ENCODE measurements around the gene PRPS1L1. TPM values are rescaled to one million over a fixed set of nuclear protein-coding genes. Genes with fewer than 3 reads are reported as not detected.

The PRPS1L1 gene
- total RNA-seq, 1 experiment from 2014 or later: not detected

DNA sequence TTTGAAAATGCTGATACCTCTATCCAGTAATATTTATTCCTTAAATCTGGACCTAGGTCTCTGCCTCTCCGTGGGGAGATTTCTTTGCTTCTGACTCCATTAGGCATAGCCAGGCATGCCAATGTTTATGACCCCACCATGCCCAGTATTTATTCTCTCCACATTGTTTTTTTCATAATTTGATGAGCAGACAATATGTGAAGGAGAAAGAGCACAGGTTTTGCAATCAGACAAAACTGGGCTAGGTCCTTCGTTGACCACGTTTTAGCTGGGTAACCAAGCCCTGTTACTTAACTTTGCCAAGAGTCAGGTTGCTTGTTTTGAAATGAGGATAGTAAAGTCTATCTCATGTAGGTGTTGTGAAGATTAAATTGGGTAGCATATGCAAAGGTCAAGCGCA, 21.6 kb upstream of the PRPS1L1 start:
- CTCF ChIA-PET: interaction anchor here (0.9 to 1.0 kb wide), 2 partner anchors 15 to 88 kb away, joined by 3 to 4 read pairs; no protein-coding TSS in a partner anchor
- H3K36me3 Mint-ChIP-seq (ENCODE audit: insufficient read depth, unreplicated experiment): no peaks in the 10 kb centered on the region
- POLR2A ChIA-PET: no interaction called here
- no peaks in the 10 kb centered on the region for H3K9me3 Mint-ChIP-seq (ENCODE audit: unreplicated experiment)
- H3K27me3 Mint-ChIP-seq (ENCODE audit: insufficient read depth, unreplicated experiment): no peaks in the 10 kb centered on the region
- no TSS peak for BruUV-seq (replicated peaks)
- peaks cover 6% of the 10 kb centered on the region for H3K4me1 Mint-ChIP-seq (ENCODE audit: insufficient read depth, unreplicated experiment)
- no peak overlapping the region for H3K27ac Mint-ChIP-seq (ENCODE audit: low read depth, unreplicated experiment)
- no peak for DNase-seq (ENCODE audit: unreplicated experiment)
- TF ChIP-seq, protein P1, sequence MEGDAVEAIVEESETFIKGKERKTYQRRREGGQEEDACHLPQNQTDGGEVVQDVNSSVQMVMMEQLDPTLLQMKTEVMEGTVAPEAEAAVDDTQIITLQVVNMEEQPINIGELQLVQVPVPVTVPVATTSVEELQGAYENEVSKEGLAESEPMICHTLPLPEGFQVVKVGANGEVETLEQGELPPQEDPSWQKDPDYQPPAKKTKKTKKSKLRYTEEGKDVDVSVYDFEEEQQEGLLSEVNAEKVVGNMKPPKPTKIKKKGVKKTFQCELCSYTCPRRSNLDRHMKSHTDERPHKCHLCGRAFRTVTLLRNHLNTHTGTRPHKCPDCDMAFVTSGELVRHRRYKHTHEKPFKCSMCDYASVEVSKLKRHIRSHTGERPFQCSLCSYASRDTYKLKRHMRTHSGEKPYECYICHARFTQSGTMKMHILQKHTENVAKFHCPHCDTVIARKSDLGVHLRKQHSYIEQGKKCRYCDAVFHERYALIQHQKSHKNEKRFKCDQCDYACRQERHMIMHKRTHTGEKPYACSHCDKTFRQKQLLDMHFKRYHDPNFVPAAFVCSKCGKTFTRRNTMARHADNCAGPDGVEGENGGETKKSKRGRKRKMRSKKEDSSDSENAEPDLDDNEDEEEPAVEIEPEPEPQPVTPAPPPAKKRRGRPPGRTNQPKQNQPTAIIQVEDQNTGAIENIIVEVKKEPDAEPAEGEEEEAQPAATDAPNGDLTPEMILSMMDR (IDR thresholded peaks at IDR 0.05; ENCODE audit: unreplicated experiment): no peak
- no peak overlapping the region for H3K4me3 Mint-ChIP-seq (ENCODE audit: unreplicated experiment)
- intact Hi-C loops (cut with micrococcal nuclease): no loop called here

GRCh38 chr7:18046601-18047000, 19.0 kb upstream of the PRPS1L1 start:
- CTCF ChIA-PET: no interaction called here
- POLR2A ChIA-PET: interaction anchor here (0.6 kb wide), 1 partner anchor 203 kb away, joined by 3 read pairs; no protein-coding TSS in a partner anchor
- no peaks in the 10 kb centered on the region for H3K4me1 Mint-ChIP-seq (ENCODE audit: insufficient read depth, unreplicated experiment)
- H3K36me3 Mint-ChIP-seq (ENCODE audit: insufficient read depth, unreplicated experiment): no peaks in the 10 kb centered on the region
- H3K27me3 Mint-ChIP-seq (ENCODE audit: insufficient read depth, unreplicated experiment): no peaks in the 10 kb centered on the region
- TF ChIP-seq, protein P1 (IDR thresholded peaks at IDR 0.05; ENCODE audit: unreplicated experiment): no peak
- H3K4me3 Mint-ChIP-seq (ENCODE audit: unreplicated experiment): no peak overlapping the region
- DNase-seq (ENCODE audit: unreplicated experiment): no peak
- intact Hi-C loops (cut with micrococcal nuclease): no loop called here
- H3K9me3 Mint-ChIP-seq (ENCODE audit: unreplicated experiment): peaks cover 7% of the 10 kb centered on the region
- no TSS peak for BruUV-seq (replicated peaks)
- no peak overlapping the region for H3K27ac Mint-ChIP-seq (ENCODE audit: low read depth, unreplicated experiment)

DNA sequence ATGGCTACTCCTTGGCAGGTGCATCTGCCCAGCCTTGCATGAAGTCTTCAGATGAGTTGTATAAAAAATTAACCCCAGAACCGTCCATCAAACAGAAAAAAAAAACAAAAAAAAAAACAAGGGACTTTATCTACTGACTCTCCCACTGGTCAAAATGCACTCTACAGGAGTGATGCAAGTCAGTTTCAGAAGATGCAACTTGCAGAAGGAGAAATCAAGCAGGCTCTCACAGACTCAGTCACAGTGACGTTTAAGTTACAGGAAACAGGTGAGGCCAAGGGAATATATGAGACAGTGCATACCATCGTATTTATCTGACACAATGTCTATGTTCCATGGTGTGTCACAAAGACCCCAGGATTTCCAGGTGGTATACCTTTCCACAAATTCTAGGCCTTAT, 17.5 kb upstream of the PRPS1L1 start:
- TF ChIP-seq, protein P1 (IDR thresholded peaks at IDR 0.05; ENCODE audit: unreplicated experiment): no peak
- H3K27me3 Mint-ChIP-seq (ENCODE audit: insufficient read depth, unreplicated experiment): no peaks in the 10 kb centered on the region
- peaks cover 3% of the 10 kb centered on the region for H3K4me1 Mint-ChIP-seq (ENCODE audit: insufficient read depth, unreplicated experiment)
- BruUV-seq (replicated peaks): no TSS peak
- no peak overlapping the region for H3K4me3 Mint-ChIP-seq (ENCODE audit: unreplicated experiment)
- H3K27ac Mint-ChIP-seq (ENCODE audit: low read depth, unreplicated experiment): no peak overlapping the region
- DNase-seq (ENCODE audit: unreplicated experiment): no peak
- intact Hi-C loops (cut with micrococcal nuclease): no loop called here
- H3K36me3 Mint-ChIP-seq (ENCODE audit: insufficient read depth, unreplicated experiment): no peaks in the 10 kb centered on the region
- ChIA-PET POLR2A (no interaction called here), CTCF (interaction anchor here (0.9 kb wide), 1 partner anchor 300 kb away, joined by 4 read pairs; no protein-coding TSS in a partner anchor)
- H3K9me3 Mint-ChIP-seq (ENCODE audit: unreplicated experiment): peaks cover 7% of the 10 kb centered on the region

DNA sequence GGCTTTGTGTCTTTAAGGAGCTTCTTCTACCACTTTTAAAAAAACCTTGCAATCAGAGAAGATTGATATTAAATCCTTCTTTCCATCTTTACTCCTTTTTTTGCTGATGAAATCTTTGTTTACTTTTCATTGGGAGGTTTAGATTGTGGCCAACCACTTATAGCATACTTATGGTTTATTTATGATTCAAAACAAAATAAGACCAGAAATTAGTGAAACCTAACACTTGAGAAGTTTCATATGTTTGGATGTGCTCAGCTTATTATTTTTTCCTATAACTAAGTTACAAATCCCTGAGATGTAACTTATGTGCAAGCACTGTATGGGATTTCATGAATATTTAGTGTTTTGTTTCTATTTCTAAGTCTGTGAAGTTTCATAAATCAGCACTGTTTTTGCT, 13.5 kb upstream of the PRPS1L1 start:
- DNase-seq (ENCODE audit: unreplicated experiment): no peak
- Mint-ChIP-seq H3K36me3 (ENCODE audit: insufficient read depth, unreplicated experiment) (no peaks in the 10 kb centered on the region), H3K27me3 (ENCODE audit: insufficient read depth, unreplicated experiment) (no peaks in the 10 kb centered on the region), H3K27ac (ENCODE audit: low read depth, unreplicated experiment) (no peak overlapping the region), H3K4me1 (ENCODE audit: insufficient read depth, unreplicated experiment) (peaks cover 5% of the 10 kb centered on the region), H3K4me3 (ENCODE audit: unreplicated experiment) (no peak overlapping the region), H3K9me3 (ENCODE audit: unreplicated experiment) (peaks cover 7% of the 10 kb centered on the region)
- TF ChIP-seq, protein P1 (IDR thresholded peaks at IDR 0.05; ENCODE audit: unreplicated experiment): no peak
- CTCF ChIA-PET: interaction anchor here (0.7 to 1.4 kb wide), 2 partner anchors 24 to 177 kb away, joined by 3 read pairs; no protein-coding TSS in a partner anchor
- intact Hi-C loops (cut with micrococcal nuclease): no loop called here
- no TSS peak for BruUV-seq (replicated peaks)
- POLR2A ChIA-PET: interaction anchor here (0.8 kb wide), 1 partner anchor 17 kb away, joined by 3 read pairs; no protein-coding TSS in a partner anchor

Data from MCF 10A (cell line).